Neuron (in vitro differentiated cells): ENCODE data around the gene GCNT2.
"Not testable (repeated sequence)": the region's sequence is repeated elsewhere in the genome, so short reads cannot be mapped to it uniquely, and the experiment has no call there.

Experiments used
- H2AFZ ChIP-seq: one replicate; pipeline ENCODE4 v1.6.1; 2013; ENCODE audit warnings: low read depth, mild to moderate bottlenecking, inconsistent platforms, low read length, moderate library complexity
- H3K27me3 ChIP-seq: one replicate; pipeline ENCODE4 v1.6.1; 2013; ENCODE audit warnings: low read length; ENCODE audit not compliant: insufficient read depth
- H3K36me3 ChIP-seq: one replicate; pipeline ENCODE4 v1.6.1; 2013; ENCODE audit warnings: low read length; ENCODE audit not compliant: insufficient read depth
- H3K4me1 ChIP-seq: one replicate; pipeline ENCODE4 v1.6.1; 2013; ENCODE audit warnings: low read length; ENCODE audit not compliant: insufficient read depth
- H3K4me3 ChIP-seq: 2 replicates; pipeline ENCODE4 v1.5.1; 2013; ENCODE audit warnings: mild to moderate bottlenecking, low read length, moderate library complexity
- H3K9me3 ChIP-seq: one replicate; pipeline ENCODE4 v1.6.1; 2013; ENCODE audit warnings: low read length

Gene GCNT2

GRCh38 chr6:10521104-10521808, at the start of gene GCNT2:
TSS of gene GCNT2 (plus strand) at chr6:10521351. CDS start at chr6:10528912, 7,561 bp downstream.
- no peak within 1 kb of the TSS for H2AFZ ChIP-seq
- no peaks in the 10 kb centered on the region for H3K4me1 ChIP-seq
- H3K4me3 ChIP-seq = no peak within 1 kb of the TSS
- H3K36me3 ChIP-seq = no peaks in the 10 kb centered on the region
- no peaks in the 10 kb centered on the region for H3K27me3 ChIP-seq
- no peaks in the 10 kb centered on the region for H3K9me3 ChIP-seq

GRCh38 chr6:10472634-10473033, 48.5 kb upstream of the GCNT2 start:
- H3K9me3 ChIP-seq = no peaks in the 10 kb centered on the region
- no peaks in the 10 kb centered on the region for H3K4me1 ChIP-seq
- H3K4me3 ChIP-seq = no peak overlapping the region
- no peaks in the 10 kb centered on the region for H3K36me3 ChIP-seq
- no peak overlapping the region for H2AFZ ChIP-seq
- no peaks in the 10 kb centered on the region for H3K27me3 ChIP-seq

GRCh38 chr6:10478187-10479040, 42.7 kb upstream of the GCNT2 start:
- Histone ChIP-seq H3K27me3 (no peaks in the 10 kb centered on the region), H2AFZ (no peak overlapping the region), H3K9me3 (no peaks in the 10 kb centered on the region), H3K4me1 (no peaks in the 10 kb centered on the region), H3K4me3 (no peak overlapping the region), H3K36me3 (no peaks in the 10 kb centered on the region)

GRCh38 chr6:10479939-10480700, 41.0 kb upstream of the GCNT2 start:
- no peaks in the 10 kb centered on the region for H3K27me3 ChIP-seq
- no peak overlapping the region for H3K4me3 ChIP-seq
- H3K4me1 ChIP-seq = no peaks in the 10 kb centered on the region
- H2AFZ ChIP-seq = no peak overlapping the region
- H3K36me3 ChIP-seq = no peaks in the 10 kb centered on the region
- H3K9me3 ChIP-seq = no peaks in the 10 kb centered on the region

GRCh38 chr6:10481101-10481500, 40.0 kb upstream of the GCNT2 start:
- H3K27me3 ChIP-seq = no peaks in the 10 kb centered on the region
- H2AFZ ChIP-seq = no peak overlapping the region
- no peaks in the 10 kb centered on the region for H3K9me3 ChIP-seq
- H3K4me3 ChIP-seq = no peak overlapping the region
- H3K4me1 ChIP-seq = no peaks in the 10 kb centered on the region
- H3K36me3 ChIP-seq = no peaks in the 10 kb centered on the region

GRCh38 chr6:10482636-10483257, 38.4 kb upstream of the GCNT2 start:
- no peaks in the 10 kb centered on the region for H3K4me1 ChIP-seq
- no peak overlapping the region for H2AFZ ChIP-seq
- H3K36me3 ChIP-seq = no peaks in the 10 kb centered on the region
- H3K9me3 ChIP-seq = peaks cover 2% of the 10 kb centered on the region
- no peak overlapping the region for H3K4me3 ChIP-seq
- peaks cover 5% of the 10 kb centered on the region for H3K27me3 ChIP-seq

- Histone ChIP-seq H3K27me3 (peaks cover 12% of the 10 kb centered on the region), H2AFZ (no peak overlapping the region), H3K4me1 (no peaks in the 10 kb centered on the region), H3K9me3 (peaks cover 2% of the 10 kb centered on the region), H3K36me3 (no peaks in the 10 kb centered on the region), H3K4me3 (no peak overlapping the region)
Observed at GRCh38 chr6:10484912-10485311, 36.2 kb upstream of the GCNT2 start.

GRCh38 chr6:10485406-10485805, 35.7 kb upstream of the GCNT2 start:
- H3K9me3 ChIP-seq = peaks cover 2% of the 10 kb centered on the region
- no peak overlapping the region for H2AFZ ChIP-seq
- no peaks in the 10 kb centered on the region for H3K36me3 ChIP-seq
- no peaks in the 10 kb centered on the region for H3K4me1 ChIP-seq
- H3K27me3 ChIP-seq = peaks cover 12% of the 10 kb centered on the region
- H3K4me3 ChIP-seq = no peak overlapping the region

GRCh38 chr6:10486215-10486614, 34.9 kb upstream of the GCNT2 start:
- no peaks in the 10 kb centered on the region for H3K36me3 ChIP-seq
- H3K4me1 ChIP-seq = no peaks in the 10 kb centered on the region
- H3K9me3 ChIP-seq = peaks cover 2% of the 10 kb centered on the region
- no peak overlapping the region for H3K4me3 ChIP-seq
- no peak overlapping the region for H2AFZ ChIP-seq
- H3K27me3 ChIP-seq = peaks cover 12% of the 10 kb centered on the region

GRCh38 chr6:10486944-10487588, 34.1 kb upstream of the GCNT2 start:
- not testable (repeated sequence) for H2AFZ ChIP-seq, H3K9me3 ChIP-seq, H3K4me3 ChIP-seq, H3K4me1 ChIP-seq, H3K36me3 ChIP-seq
- peaks cover 12% of the 10 kb centered on the region for H3K27me3 ChIP-seq

GRCh38 chr6:10487668-10488327, 33.4 kb upstream of the GCNT2 start:
- peaks cover 12% of the 10 kb centered on the region for H3K27me3 ChIP-seq
- H3K4me1 ChIP-seq = no peaks in the 10 kb centered on the region
- H3K36me3 ChIP-seq = no peaks in the 10 kb centered on the region
- H3K4me3 ChIP-seq = no peak overlapping the region
- H3K9me3 ChIP-seq = peaks cover 2% of the 10 kb centered on the region
- no peak overlapping the region for H2AFZ ChIP-seq

- Histone ChIP-seq H2AFZ (no peak overlapping the region), H3K4me3 (no peak overlapping the region), H3K36me3 (no peaks in the 10 kb centered on the region), H3K27me3 (peaks cover 15% of the 10 kb centered on the region), H3K9me3 (peaks cover 2% of the 10 kb centered on the region), H3K4me1 (no peaks in the 10 kb centered on the region)
Observed at GRCh38 chr6:10491463-10491862, 29.7 kb upstream of the GCNT2 start.
